GM12801 (cell line): Measurements from ENCODE around the gene RRP1B.

Experiments
- TF ChIP-seq, protein P1 (sequence below): IDR thresholded peaks from one replicate; pipeline ENCODE4 v1.5.1; 2011; ENCODE audit warnings: control low read depth; ENCODE audit not compliant: insufficient read length; ENCODE audit errors: extremely low read depth

The RRP1B gene

DNA sequence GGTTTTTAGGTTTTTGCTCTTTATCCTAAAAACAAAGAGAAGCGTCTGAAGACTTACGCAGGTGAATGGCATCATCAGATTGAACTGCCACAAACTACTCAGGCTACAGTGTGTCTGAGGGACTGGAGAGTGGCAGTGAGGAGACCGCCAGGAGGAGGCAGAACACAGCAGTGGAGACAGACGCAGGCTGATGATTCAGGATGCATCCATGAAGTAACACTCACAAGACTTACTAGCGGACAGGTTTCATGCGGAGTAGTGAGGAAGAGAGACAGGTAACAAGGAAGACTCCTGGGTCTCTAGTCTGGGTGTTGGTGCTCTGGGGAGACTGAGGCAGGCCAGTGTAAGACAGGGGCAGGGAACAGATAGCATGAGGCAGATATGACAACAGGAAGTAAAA is 5.7 kb upstream of the RRP1B start:
- TF ChIP-seq, protein P1, sequence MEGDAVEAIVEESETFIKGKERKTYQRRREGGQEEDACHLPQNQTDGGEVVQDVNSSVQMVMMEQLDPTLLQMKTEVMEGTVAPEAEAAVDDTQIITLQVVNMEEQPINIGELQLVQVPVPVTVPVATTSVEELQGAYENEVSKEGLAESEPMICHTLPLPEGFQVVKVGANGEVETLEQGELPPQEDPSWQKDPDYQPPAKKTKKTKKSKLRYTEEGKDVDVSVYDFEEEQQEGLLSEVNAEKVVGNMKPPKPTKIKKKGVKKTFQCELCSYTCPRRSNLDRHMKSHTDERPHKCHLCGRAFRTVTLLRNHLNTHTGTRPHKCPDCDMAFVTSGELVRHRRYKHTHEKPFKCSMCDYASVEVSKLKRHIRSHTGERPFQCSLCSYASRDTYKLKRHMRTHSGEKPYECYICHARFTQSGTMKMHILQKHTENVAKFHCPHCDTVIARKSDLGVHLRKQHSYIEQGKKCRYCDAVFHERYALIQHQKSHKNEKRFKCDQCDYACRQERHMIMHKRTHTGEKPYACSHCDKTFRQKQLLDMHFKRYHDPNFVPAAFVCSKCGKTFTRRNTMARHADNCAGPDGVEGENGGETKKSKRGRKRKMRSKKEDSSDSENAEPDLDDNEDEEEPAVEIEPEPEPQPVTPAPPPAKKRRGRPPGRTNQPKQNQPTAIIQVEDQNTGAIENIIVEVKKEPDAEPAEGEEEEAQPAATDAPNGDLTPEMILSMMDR, result no peak

DNA sequence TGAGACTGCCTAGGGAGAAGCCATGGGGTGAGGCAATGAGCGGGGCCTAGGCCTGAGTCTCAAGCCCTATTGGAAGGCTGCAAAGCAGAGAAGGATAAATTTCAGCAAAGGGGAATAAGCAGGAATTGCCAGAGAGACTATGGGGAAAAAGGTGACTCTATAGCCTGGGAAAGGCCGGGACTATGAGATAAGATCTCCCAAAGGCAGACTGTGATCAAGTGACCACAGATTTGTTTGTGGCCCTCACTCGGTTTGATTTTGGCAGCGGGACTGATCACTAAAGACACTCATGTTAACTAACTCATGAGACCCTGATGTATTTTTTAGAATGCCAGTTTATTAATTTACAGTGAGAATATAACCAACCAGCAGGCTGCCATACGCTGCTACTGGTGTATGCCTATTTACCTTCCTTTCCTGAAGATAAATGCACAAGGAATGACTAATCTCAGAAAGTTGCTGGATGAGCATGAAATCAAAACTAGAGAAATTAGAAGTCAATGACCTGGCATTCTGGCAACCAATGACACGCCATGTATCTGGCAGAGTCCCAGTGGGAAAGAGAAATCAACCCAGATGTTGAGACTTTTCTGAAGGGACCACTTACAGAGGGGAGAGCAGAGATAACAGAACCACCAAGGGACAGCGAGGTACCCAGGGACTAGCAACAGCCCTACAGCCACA is 4.4 kb upstream of the RRP1B start:
- TF ChIP-seq, protein P1, result no peak

DNA sequence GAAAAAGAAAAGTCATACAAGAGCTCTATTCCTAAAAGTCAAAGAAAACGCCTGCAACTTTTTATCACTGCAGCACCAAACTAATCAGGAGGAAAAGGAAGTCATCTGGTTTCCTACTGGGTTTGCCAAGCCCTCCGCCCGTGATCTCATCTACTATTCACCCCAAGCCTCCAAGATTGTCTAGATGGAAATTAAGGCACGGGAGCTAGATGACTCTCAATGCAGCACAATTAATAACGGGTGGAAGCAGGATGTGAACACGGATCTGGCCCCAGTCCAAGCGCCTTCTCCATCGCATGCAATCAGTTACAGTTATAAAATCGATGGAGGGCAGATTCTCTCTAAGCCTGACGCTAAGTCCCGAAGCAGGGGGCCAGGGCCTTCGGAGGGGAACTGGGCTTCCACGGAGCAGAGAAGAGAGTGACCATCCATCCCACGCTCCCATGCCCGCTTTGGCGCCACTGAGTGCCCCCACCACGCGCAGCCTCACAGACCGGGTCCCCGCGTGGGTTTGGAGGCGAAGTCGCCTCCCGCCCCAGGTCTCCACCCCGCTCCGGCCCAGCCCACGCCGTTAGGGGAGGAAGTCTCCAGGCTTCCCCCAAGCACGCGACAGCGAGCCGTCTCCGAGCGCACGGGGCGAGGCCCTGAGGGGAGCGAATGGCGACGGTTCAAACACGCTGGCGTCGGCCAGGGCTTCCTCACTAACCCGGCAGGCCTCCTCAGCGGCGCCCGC is 1.8 kb upstream of the RRP1B start:
- TF ChIP-seq, protein P1, result no peak

DNA sequence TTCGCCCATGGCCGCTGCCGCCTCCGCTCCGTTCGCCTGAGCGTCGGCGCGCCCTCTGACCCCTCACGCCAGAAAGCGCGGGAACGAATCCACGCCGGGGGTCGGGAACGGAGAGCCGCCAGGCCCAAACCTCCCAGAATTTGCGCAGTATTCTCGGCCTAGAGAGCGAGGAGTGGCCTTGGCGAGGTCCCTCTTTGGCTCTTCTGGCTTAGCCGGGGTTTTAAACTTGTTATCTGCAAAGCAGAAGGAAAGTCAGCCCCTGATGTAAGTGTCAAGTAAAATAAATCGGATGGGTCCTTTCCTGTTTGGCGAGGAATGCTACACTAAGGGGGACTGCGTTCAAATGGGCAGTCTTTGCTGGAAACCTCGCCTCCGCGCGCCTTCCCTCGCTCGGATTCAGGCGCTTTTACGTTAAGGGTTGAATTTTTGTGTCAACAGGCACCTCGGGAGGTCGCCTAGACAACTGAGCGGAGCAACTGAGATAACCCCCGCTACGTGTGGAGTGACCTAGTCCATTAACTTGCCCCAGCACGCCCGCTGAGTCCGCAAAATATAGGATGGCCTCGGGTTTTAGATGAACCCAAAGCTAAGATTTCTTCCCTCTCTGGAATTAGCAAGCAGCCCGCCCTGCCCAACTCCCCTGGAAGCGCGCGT is 1.1 kb upstream of the RRP1B start:
- TF ChIP-seq, protein P1, result no peak

DNA sequence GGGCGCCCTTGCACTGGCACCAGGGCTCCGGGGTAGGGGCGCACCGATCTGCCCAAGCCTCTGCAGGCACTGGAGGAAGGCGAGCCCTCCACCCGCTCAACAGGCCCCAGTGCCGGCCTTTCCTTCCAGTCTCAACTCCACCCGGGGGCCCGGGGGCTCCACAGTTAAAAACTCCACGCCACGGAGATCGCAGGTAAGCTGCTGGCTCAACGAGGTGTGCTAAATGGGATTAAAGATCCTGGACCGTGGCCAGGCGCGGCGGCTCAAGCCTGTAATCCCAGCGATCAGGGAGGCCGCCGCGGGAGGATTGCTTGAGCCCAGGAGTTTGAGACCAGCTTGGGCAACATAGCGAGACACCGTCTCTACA is 608 bp upstream of the RRP1B start:
- TF ChIP-seq, protein P1, result no peak

DNA sequence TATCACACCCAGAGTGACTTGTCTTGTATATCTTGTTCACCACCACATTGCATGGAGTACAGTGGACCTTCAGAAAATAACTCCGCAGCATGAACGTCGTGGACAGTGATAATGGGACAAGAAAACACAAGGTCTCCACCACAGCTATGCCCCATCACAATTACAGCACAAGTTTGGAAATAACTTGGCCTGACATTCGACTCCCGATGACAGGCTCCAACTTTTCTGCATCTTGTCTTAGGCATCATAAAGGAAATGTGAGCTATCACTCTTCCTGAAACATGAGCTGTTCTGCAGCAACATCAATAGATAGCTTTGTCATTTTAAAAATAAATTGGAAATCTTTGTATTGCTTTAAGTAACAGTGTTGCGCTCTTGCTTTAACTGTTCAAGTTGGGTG is 2.9 kb downstream of the RRP1B start:
- TF ChIP-seq, protein P1, result no peak

DNA sequence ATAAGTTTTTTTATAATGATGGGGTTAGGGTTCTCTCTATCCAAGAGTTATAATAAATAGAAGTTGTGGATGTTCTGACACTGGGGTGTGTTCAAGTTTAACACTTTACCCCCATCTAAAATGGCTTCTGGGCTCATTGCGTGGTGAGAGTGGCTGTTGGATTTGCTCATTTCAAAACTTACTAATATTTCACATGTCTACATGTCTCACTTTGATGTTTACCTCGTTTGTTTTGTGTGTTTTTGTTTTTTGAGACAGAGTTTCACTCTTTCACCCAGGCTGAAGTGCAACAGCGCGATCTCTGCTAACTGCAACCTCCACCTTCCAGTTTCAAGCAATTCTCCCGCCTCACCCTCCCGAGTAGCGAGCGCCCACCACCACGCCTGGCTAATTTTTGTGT is 3.7 kb downstream of the RRP1B start:
- TF ChIP-seq, protein P1, result no peak
